ENCODE results near the gene SLC22A7.

- TF ChIP-seq JUND (IDR thresholded peaks at IDR 0.05; ENCODE audit: low read length) (no peak), POLR2AphosphoS5 (IDR thresholded peaks at IDR 0.05; ENCODE audit: low read depth, low read length) (no peak), HDAC2 (IDR thresholded peaks at IDR 0.05; ENCODE audit: borderline replicate concordance in 1 of 2, low read depth in 2 of 2, low read length in 2 of 2) (no peak), BRCA1 (IDR thresholded peaks at IDR 0.05; ENCODE audit: low read depth, low read length) (no peak), KDM1A (IDR thresholded peaks at IDR 0.05; ENCODE audit: borderline replicate concordance, low read length) (no peak), GABPA (IDR thresholded peaks at IDR 0.05; ENCODE audit: borderline replicate concordance, insufficient read depth, low read length) (no peak), POLR2A (IDR thresholded peaks at IDR 0.05; ENCODE audit: control extremely low read depth in 1 of 2, low read depth in 2 of 2, low read length in 2 of 2) (no peak), RNF2 (IDR thresholded peaks at IDR 0.05; ENCODE audit: borderline replicate concordance, low read depth, low read length, missing control alignments, poor library complexity, severe bottlenecking) (no peak), TBP (IDR thresholded peaks at IDR 0.05; ENCODE audit: low read depth, low read length) (no peak), RAD21 (IDR thresholded peaks at IDR 0.05 in 1 of 2, conservative IDR thresholded peaks at IDR 0.05 in 1 of 2; ENCODE audit: low read depth in 2 of 2, low read length in 2 of 2) (no peak)
- TF ChIP-seq, protein P1, sequence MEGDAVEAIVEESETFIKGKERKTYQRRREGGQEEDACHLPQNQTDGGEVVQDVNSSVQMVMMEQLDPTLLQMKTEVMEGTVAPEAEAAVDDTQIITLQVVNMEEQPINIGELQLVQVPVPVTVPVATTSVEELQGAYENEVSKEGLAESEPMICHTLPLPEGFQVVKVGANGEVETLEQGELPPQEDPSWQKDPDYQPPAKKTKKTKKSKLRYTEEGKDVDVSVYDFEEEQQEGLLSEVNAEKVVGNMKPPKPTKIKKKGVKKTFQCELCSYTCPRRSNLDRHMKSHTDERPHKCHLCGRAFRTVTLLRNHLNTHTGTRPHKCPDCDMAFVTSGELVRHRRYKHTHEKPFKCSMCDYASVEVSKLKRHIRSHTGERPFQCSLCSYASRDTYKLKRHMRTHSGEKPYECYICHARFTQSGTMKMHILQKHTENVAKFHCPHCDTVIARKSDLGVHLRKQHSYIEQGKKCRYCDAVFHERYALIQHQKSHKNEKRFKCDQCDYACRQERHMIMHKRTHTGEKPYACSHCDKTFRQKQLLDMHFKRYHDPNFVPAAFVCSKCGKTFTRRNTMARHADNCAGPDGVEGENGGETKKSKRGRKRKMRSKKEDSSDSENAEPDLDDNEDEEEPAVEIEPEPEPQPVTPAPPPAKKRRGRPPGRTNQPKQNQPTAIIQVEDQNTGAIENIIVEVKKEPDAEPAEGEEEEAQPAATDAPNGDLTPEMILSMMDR (IDR thresholded peaks at IDR 0.05; ENCODE audit: control extremely low read depth in 1 of 3, insufficient read depth in 1 of 3, low read depth in 1 of 3, low read length in 3 of 3) = no peak
These were observed 1.1 kb upstream of the SLC22A7 start for GRCh38 chr6:43296780-43297497.
